Stromal cell of bone marrow (primary cell): ENCODE results near the gene PTPRO.

Experiments
- DNase-seq: peaks from one replicate; pipeline ENCODE4 v3.0.0-alpha.2; 2012; ENCODE audit warnings: low read depth

Gene PTPRO

DNA sequence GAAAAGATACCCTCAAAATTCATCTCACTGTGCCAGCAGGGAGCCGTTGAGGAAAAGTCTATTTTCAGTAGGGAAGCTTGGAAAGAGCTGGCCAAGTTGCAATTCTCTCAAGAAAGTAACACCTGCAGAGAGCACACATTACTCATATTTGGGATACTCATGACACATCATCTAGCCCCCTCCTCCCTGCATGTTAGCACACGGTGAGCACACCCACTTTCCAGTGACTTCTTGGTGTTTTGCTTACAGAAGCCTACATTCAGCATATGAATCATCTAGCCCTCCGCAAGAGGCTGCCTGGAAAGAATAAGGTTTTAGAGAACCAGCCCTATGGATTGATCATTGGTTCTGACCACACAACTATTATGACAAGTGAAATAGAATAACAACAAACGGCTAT, 124.5 kb downstream of the PTPRO start:
- DNase-seq, result peak; percentile 3

DNA sequence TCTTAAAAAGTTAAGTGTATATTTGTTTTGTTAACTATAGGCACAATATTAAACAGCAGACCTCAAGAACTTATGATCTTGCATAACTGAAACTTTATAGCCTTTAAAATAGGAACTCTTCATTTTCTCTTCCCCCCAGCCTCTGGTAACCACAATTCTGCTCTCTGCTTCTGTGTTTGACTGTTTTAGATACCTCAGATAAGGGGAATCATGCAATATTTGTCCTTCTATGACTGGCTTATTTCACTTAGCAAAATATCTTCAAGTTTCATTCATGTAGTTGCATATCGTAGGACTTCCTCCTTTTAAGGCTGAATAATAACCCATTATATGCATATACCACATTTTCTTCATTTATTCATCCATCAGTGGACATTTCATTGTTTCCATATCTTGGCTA, 131.3 kb downstream of the PTPRO start:
- no peak for DNase-seq

DNA sequence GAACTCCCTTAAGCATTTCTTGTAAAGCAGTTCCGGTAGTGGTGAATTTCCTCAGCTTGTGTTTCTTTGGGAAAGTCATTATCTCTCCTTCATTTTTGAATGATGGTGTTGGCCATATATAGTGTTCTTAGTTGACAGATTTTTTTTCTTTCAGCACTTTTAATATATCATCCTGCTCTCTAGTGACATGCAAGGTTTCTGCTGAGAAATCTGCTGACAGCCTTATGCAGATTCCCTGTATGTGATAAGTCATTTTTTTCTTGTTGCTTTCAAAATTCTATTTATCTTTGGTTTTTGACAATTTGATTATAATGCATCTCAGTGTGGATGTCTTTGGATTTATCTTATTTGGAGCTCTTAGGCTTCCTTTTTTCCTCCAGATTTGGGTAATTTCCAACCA, 135.7 kb downstream of the PTPRO start:
- no peak for DNase-seq

DNA sequence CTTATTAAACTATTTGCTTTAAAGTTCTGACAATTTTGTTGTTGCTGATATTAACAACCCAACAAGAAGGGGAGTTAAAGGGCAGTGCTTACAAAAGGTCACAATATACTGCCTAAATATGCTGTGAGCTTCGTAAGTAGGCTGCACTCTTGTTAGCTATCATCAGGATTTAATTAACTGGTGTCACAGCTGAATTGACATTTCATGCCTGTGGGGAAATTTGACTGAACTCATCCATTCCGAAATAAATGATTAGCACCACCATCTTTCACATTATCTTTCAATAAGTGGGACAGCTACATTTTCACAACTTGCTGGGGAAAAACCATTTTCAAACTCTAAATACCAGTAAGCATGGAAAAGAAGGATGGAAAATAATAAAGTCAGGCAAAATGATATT, 146.6 kb downstream of the PTPRO start:
- DNase-seq, result no peak

DNA sequence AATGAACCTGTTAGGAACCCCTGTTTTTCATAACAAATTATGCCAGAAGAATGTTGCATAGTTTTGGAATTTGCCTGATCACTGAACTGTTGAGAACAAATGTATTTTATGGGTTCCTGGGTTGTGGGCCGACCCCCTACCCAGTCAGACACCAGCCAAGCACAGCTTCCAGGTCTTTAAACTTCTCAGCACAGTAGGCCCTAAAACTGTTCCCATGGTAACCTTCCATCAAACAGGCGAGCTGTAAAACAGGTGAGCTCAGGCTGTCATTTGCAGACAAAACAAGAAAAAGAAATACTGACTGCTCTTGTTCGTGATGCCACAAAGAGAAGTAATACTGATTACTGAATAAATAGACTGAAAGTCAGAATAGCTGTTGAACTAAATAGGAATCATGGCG, 147.0 kb downstream of the PTPRO start:
- DNase-seq, result no peak

DNA sequence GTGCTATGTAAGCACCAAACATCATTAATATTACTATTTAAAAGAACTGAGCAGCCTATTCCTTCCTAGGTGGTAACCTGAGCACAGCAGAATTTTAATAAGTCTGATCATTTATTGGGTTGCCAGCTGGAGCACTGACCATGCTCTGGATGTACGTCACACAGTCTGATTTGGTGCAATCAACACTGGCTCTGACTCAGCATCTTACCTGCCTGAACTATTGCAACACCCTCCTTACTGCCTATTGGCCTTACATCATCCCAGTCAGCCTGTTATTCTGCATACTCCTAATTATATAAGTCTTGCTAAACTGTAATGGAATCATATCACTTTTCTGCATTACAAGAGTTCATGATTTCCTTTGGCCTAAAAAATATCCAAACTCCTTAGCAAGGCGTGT, 149.7 kb downstream of the PTPRO start:
- no peak for DNase-seq

DNA sequence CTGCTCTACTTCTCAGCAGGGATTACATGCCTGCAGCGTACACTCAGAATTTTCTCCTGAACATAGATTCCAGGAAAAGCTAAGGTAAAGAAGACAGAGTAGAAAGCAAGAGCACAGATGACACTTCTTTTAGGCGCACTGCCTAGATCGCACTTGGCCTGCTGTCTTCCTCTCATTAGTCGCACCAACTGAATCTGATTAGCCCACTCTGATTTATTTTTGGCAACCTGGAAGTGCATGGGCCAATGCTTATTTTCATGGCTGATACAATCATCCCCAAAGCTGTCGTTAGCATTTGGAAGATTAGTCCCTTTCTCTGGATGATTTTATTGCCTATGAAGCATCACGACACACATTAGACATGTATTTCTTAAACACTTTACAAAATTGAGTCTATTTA, 152.5 kb downstream of the PTPRO start:
- DNase-seq, result no peak

DNA sequence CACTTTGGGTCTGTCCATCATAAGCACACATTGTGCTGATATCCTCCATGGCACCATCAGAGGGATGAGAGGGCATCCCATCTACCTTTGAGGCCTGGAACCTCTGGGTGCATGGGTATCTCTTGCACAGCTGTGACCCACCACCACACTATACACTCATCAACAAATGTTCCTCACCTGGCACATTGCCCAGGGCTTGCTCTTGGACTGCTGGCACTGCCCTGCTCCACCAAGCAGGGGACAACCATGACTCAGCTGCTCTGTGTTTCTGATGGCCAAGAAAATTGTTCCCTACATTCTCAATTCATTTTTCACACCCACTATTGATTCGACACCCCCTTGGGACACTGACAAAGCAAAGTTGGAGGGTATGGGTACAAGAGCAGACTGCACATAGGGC, 155.5 kb downstream of the PTPRO start:
- no peak for DNase-seq

DNA sequence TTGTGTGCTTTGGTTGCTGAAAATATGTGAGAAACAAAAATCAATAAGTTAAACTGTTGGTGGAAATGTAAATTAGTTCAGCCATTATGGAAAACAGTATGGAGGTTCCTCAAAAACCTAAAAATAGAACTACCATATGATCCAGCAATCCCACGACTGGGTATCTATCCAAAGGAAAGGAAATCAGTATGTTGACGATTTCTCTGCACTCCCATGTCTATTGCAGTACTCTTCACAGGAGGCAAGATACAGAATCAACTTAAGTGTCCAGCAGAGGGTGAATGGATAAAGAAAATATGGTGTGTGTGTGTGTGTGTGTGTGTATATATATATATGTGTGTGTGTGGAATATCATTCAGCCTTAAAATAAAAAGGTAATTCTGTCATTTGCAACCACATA, 159.5 kb downstream of the PTPRO start:
- no peak for DNase-seq

DNA sequence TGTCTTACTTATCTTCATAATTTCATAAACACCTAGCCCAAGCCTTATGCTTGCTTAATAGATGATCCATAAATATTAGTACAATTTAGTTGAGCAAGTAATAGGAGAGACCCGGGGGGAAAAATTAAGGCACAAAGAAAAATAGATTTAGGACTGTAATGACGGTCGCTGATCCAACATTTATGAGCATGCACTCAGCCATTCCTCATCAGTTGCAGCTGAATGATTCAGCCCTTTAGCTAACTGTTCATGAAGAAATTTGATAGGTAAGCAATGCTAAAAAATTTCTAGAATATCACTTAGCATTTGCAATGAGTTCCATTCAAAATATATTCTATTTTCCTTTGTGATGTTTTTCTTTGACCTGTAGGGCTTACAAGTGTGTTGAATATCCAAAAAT, 163.2 kb downstream of the PTPRO start:
- DNase-seq, result no peak

DNA sequence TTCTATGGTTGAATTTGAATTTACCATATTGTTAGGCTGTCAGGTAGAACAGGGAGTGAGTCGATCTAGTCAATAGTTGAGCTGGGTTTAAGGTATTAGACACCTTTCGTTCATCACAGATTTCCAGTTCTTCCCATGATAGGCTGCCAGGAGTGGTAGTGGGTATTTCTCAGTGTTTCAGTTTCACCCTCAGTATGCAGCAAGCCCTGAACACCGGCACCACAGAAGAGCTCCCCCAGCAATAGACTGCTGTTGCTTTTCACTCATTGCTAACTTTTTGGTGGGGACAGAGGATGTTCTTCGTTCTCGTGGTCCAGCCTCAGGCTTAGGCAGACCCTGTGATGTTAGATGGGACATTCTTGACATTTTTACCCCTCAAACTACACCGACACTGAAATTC, 164.6 kb downstream of the PTPRO start:
- no peak for DNase-seq

DNA sequence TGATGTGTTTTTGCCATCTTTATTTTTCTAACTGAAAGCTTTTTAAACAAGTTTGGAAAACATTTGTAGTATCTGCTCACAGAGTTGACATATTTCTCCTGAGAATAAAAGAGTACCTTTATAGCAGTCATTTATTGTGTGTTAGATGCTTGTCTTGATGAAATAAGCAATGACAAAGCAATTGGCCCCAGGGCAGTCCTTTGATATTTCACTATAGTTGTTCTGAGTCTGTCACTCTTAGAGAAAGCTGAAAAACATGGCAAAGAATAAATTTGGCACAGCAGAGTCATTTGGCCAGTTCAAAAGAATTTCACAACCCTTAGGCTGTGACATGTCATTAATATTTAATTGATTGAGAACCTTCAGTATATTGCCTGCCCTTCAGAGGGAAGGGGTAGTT, 166.2 kb downstream of the PTPRO start:
- DNase-seq, result no peak

DNA sequence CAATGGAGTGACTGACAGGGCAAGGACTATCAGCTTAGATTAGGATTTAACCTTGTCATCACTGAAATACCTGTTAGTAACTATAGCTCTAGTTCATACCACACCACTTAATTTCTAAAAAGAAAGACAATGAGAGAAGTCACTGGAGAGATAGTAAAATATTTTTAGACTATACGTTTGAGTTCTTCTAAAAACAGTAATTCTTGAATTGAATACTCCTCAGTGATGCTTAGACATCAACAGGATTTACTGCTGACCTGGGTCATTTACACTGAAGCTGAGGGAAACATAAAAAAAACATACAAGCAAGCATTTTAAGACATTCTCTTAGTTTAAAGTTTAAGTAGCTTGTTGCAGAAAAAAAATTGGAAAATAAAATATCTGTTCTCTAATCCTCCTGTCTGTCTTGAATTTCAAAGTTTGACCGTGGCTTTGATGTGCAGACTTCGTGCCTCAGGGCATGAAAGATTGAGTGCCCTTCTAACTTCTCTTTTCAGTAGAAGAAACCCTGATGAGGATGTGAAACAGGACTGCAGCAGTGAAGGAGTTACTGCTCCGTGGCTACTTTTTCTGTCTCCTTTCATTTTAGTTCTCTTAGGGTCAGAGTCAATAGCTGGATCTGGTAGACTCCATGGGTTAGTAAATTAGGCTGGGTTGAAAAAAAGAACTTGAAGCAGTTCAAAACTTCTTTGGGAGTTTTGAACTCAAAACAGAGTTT, 172.2 kb downstream of the PTPRO start:
- DNase-seq, result no peak

DNA sequence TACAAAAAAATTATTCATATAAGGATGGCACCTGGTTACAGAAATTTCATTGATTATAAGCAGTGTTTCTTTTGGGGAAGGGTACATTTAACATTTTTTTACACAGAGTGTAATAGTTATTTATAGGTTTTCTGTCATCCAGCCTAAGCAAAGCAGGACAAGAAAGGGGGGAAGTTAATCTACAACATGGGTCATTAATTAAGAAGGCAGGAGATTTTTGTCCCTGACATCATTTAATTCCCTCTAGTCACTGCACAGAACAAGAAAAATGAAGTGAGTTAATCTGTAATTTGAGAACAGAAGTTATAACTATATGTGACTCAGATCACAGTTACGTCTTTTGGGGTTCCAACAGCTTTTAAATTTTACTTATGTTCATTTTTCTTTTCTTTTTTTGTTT, 173.4 kb downstream of the PTPRO start:
- no peak for DNase-seq

DNA sequence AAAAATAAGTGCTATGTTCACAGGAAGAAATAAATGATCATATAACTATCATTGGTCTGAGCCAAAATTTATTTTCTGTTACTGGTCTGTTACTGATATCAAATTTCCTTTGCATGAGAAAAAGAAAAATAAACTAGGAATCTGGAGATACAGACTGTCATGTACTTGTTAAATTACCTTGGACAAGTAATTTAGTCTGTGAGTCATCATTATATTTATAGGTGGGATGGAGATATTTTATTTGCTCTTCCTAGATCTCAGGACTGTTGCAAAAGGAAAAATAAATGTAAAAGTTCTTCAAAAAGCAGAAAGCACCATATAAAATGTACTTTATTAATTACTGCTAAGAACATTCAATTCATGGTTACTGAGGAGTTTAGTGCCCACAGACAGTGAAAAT, 174.4 kb downstream of the PTPRO start:
- no peak for DNase-seq

DNA sequence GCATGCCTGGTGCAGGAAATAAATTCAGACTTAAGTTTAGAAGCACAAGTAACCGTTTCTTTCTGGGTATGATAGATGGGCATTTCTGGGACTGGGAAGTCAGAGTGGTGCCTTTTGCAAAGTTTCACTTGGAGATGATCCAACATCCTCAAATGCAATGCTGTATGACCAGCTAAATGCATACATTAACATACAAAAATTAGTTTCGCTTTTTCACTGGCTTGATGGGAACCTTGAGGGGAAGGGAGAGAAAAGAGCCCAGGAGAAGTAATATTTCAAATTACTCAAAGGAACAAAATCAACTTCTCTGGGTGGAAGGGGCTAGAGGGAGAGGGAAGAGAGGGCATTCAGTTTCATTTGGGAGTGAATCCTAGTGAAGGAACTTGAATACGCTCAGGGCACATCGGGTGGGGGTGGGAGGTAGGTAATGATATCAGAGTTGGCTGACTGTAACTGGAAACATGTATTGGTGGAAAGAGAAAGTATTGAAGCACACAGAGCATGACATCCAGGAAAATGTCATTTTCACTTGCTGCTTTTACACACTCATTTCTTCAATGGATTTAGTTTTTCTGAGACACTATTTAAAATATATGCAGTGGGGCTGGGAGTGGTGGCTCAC, 175.5 kb downstream of the PTPRO start:
- no peak for DNase-seq

DNA sequence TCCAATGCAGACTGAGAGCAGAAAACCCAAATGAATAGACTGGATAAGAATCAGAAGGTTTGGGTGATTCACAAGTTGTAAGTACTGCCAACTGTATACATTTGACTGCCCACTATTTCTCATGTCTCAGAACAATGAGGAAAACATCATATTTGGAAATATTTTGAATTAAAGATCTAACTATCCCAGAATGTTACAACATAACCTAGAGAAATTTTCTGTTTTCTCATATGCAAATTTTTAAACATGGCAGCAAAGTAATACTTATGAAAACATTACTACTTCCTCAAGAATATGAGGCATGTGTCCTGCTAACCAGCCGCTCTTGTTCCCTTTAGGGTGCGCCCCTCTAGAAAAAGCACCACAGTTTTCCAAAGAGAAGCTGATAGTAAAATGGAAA, 179.9 kb downstream of the PTPRO start:
- no peak for DNase-seq

DNA sequence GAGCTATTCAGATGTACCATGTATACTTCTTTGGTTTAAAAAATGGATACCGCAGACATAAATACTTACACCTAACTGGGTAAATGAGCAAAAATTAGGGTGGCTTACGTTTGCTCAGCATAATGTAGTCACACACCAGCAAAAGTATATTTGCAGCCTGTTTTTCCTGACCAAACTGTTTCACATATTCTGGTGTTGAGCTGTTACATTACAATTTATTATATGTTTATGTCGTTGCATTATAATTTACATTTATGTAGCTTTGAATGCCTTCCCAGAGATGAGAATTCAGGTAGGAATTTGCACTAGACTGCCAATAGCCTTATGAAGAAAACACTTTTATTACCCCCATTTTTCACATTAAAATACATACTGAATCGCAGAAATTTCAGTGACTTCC, 183.3 kb downstream of the PTPRO start:
- DNase-seq, result no peak

DNA sequence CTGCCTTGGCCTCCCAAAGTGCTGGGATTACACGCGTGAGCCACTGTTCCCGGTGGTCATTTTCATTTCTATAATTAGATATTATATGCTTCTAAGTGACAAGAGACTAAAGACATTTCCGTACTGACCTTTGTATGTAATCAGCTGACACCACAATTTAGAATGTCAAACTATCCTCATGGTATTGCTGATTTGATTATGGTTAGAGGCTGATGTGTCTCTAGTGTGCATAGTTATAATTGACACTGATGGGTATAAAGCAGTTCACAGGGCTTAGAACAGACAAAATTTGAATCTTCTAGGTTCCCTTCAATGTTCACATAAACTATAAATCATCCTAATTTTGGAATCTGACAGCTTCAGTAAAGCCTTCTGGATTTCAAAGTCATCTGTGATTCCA, 192.7 kb downstream of the PTPRO start:
- DNase-seq, result no peak

DNA sequence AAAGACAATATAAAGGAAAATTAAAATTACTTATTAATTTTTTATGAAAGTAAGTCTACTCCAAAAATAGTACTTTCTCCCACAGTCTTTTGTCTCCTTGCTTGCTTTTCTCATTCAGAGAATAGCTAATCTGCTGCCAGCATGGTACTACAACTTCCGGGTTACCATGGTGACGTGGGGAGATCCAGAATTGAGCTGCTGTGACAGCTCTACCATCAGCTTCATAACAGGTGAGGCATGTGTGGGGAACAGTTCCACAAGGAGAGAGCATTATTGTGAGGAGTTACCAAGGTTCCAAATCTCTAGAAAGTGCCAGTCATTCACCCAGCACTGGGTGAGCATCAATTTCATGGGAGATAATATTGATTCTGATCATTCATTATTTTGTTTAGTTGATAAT, 197.8 kb downstream of the PTPRO start:
- no peak for DNase-seq

DNA sequence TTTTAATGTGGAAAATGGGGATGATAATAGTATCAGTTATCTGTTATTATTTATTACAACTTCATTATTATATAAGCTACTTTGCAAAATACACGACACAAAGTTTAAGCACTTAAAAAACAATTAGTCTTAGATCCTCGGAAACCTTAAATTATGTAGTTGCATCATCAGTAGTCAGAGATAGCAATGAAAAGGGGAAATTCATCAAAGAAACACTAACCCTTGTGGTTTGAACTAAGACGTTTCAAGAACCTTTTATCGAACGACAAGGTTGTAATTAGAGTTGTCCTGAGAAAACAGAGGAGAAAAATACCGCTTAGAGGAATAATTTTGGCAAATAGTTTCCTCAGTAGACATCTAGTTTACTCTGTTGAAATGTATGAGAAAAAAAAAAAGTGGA, 198.5 kb downstream of the PTPRO start:
- no peak for DNase-seq

DNA sequence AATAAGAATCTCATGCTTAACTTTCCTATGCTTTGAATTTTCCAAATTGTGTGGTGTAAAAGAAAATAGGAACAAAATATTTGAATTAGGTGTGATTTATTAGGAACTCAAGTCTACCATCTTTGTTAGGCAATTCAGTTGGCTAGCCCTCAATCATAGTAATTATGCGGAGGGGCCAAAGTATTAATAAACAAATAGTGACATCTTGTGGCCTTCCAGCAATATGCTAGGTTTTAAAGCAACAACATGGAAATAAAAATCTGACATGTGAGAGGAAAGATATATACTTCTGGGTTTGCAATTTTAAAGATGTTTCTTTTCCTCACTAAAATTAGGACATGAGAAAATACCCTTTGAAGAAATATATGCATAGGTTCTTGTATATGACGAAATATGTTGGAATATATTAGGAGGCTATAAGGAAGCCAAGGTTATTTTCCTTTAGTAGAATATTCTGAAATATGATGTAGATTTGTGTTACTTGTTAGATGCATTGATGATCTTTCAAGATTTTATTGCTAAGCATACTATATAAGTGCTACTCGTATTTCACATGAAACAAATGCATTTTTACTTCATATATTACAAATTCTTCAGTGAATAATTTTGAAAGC, 200.4 kb downstream of the PTPRO start:
- peak; percentile 49 for DNase-seq

DNA sequence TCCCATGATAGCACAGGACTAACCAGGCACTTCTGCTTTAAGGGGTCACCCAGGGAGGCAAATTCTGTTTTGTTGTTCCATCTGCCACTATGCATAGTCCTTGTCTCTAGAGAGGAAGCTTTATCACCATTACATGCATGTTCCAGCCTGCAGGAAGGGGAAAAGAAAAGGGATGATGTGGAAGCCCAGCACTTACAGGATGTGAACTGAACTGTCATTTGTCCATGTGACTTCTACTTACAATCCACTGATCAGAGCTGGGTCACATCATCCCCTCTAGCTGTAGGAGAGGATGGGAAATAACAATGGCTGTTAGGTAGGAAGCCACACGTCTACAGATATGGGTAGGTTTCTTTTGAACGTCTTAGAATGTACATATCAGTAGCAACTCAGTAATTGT, 203.1 kb downstream of the PTPRO start:
- DNase-seq, result no peak

DNA sequence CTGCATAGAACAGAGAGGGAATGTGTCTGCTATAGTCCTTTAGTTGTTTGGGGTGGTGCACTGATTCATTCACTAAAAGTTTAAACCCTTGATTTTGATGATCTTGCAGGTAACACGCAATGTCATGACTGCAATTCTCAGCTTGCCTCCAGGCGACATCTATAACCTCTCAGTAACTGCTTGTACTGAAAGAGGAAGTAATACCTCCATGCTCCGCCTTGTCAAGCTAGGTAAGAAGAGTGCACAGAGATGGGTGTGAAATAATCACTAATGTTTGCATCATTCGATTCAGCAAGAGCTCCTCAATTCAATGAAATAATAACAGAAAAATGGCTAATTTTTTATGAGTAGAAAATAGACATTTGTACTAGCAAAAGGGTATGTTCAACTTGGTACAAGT, 203.7 kb downstream of the PTPRO start:
- DNase-seq, result no peak
